Suprapubic skin (tissue), 4 donors: ENCODE data around the gene VPS4A. TPM values are rescaled to one million over a fixed set of nuclear protein-coding genes. Genes with fewer than 3 reads are reported as not detected.

Source experiments
- DNase-seq, 2 donors: peaks; one replicate each; pipeline ENCODE4 v3.0.0-alpha.2; 2019; ENCODE audit warnings: low spot score in 2 of 2
- H3K27ac ChIP-seq: fragments of 200-600 bp; sonication (generic); one replicate; pipeline ENCODE4 v1.5.1; 2019
- H3K27me3 ChIP-seq: fragments of 200-600 bp; sonication (generic); one replicate; pipeline ENCODE4 v1.5.1; 2019
- H3K36me3 ChIP-seq: fragments of 200-600 bp; sonication (generic); one replicate; pipeline ENCODE4 v1.5.1; 2019
- H3K4me1 ChIP-seq: fragments of 200-600 bp; sonication (generic); one replicate; pipeline ENCODE4 v1.5.1; 2019
- H3K4me3 ChIP-seq: fragments of 200-600 bp; sonication (generic); one replicate; pipeline ENCODE4 v1.5.1; 2019; ENCODE audit warnings: mild to moderate bottlenecking
- H3K9me3 ChIP-seq: fragments of 200-600 bp; sonication (generic); one replicate; pipeline ENCODE4 v1.5.1; 2019
- CTCF ChIP-seq, 2 donors: fragments of 200-600 bp in 1 of 2; fragments of 450-650 bp in 1 of 2; sonication (generic) in 1 of 2; IDR thresholded peaks; one replicate each; pipeline ENCODE4 v1.5.1; 2016 to 2019; ENCODE audit warnings: antibody characterized with exemption in 2 of 2, mild to moderate bottlenecking in 1 of 2, moderate library complexity in 1 of 2
- EP300 ChIP-seq: sonication (generic); formaldehyde crosslinking; IDR thresholded peaks from one replicate; pipeline ENCODE4 v1.6.1; 2017; ENCODE audit warnings: antibody characterized with exemption
- POLR2A ChIP-seq, 2 donors: fragments of 450-650 bp; IDR thresholded peaks; one replicate each; pipeline ENCODE4 v1.6.1; 2017; ENCODE audit warnings: antibody characterized with exemption in 2 of 2, mild to moderate bottlenecking in 2 of 2, moderate library complexity in 2 of 2
- POLR2AphosphoS5 ChIP-seq, 3 donors: sonication (generic); formaldehyde crosslinking; IDR thresholded peaks; one replicate each; pipeline ENCODE4 v1.6.1; 2017; ENCODE audit warnings: antibody characterized with exemption in 3 of 3
- WGBS: methylation state at CpG from one replicate; pipeline ENCODE4 v1.1.5; 2018; 5-methylcytosine and 5-hydroxymethylcytosine counted together
- total RNA-seq, 4 donors: library from RNA; depleted of rRNA; stranded (reverse); fragments of >200 nt; gene quantifications; one replicate each; pipeline ENCODE4 v1.1.0, GENCODE V29; 2016

The VPS4A gene
- total RNA-seq, 4 donors from 2014 or later: 32.5 to 46.6 (median 37.6) TPM

- 93% methylated on average over 2 of the region's 2 CpGs for WGBS
- H3K4me3 ChIP-seq: no peak overlapping the region
- TF ChIP-seq CTCF (IDR thresholded peaks at IDR 0.05) (no peak), EP300 (no peak), POLR2A (IDR thresholded peaks at IDR 0.05) (no peak), POLR2AphosphoS5 (IDR thresholded peaks at IDR 0.05) (no peak)
- H3K4me1 ChIP-seq: no peaks in the 10 kb centered on the region
- no peaks in the 10 kb centered on the region for H3K9me3 ChIP-seq
- H3K27me3 ChIP-seq: no peaks in the 10 kb centered on the region
- peaks cover 72% of the 10 kb centered on the region for H3K36me3 ChIP-seq
- no peak overlapping the region for H3K27ac ChIP-seq
- DNase-seq: no peak
Measured at GRCh38 chr16:69364088-69364487, 52.9 kb downstream of the VPS4A start.

- peaks cover 78% of the 10 kb centered on the region for H3K36me3 ChIP-seq
- no peak for DNase-seq
- no peaks in the 10 kb centered on the region for H3K27me3 ChIP-seq
- TF ChIP-seq CTCF (IDR thresholded peaks at IDR 0.05) (no peak), EP300 (no peak), POLR2AphosphoS5 (IDR thresholded peaks at IDR 0.05) (no peak), POLR2A (IDR thresholded peaks at IDR 0.05) (no peak)
- H3K9me3 ChIP-seq: no peaks in the 10 kb centered on the region
- 90% methylated on average over 2 of the region's 2 CpGs for WGBS
- no peak overlapping the region for H3K27ac ChIP-seq
- no peak overlapping the region for H3K4me3 ChIP-seq
- no peaks in the 10 kb centered on the region for H3K4me1 ChIP-seq
Measured at GRCh38 chr16:69365901-69366300, 54.8 kb downstream of the VPS4A start.

DNA sequence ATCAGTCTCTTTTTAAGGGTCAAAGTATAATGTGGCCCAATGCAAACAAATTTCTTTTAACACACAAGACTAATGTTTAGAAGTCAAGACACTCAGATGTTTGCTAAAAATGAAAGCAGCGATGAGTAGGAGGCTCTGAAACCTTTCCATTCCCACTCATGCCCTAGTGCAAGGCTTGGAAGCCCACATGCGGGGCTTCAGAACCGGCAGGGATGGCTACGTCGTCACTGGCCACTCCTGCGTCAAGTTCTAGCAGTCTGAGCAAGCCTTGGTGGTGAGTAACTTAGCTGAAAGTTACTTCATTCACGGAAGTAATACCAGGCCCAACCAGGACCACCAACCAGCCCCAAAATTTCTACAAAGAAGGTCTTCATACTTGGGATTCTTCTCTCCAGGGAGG, 55.3 kb downstream of the VPS4A start:
- Histone ChIP-seq H3K36me3 (peaks cover 82% of the 10 kb centered on the region), H3K27ac (no peak overlapping the region), H3K4me3 (no peak overlapping the region), H3K27me3 (no peaks in the 10 kb centered on the region), H3K4me1 (no peaks in the 10 kb centered on the region), H3K9me3 (no peaks in the 10 kb centered on the region)
- TF ChIP-seq CTCF (IDR thresholded peaks at IDR 0.05): no peak
- TF ChIP-seq EP300: no peak
- TF ChIP-seq POLR2A (IDR thresholded peaks at IDR 0.05): no peak
- no peak for TF ChIP-seq POLR2AphosphoS5 (IDR thresholded peaks at IDR 0.05)
- DNase-seq: no peak
- WGBS: 90% methylated on average over 7 of the region's 7 CpGs

DNA sequence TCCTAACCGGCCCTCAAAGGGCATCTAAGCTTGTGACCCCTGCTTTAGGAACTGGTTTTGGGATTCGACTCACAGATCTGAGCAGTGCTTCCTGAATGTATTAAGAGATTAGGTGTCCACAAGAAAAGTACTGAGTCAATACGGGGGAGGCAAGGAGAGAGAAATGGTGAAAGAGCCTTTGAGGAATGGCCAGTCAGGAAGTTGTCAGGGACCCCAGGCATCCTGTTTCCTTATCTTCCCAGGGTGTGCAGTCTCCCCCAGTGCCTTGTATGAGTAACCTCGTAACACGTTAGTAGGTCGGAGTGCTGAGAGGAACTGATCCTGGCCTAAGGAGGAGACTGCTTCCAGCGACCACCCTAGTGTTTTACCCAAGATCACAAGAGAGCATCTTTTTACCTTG, 56.8 kb downstream of the VPS4A start:
- no peaks in the 10 kb centered on the region for H3K9me3 ChIP-seq
- WGBS: 80% methylated on average over 7 of the region's 7 CpGs
- TF ChIP-seq EP300: no peak
- no peak for TF ChIP-seq CTCF (IDR thresholded peaks at IDR 0.05)
- no peak for TF ChIP-seq POLR2A (IDR thresholded peaks at IDR 0.05)
- TF ChIP-seq POLR2AphosphoS5 (IDR thresholded peaks at IDR 0.05): no peak
- H3K36me3 ChIP-seq: peaks cover 98% of the 10 kb centered on the region
- H3K27me3 ChIP-seq: no peaks in the 10 kb centered on the region
- H3K4me1 ChIP-seq: no peaks in the 10 kb centered on the region
- H3K27ac ChIP-seq: no peak overlapping the region
- no peak overlapping the region for H3K4me3 ChIP-seq
- peak in 1 of 2 donors; percentile 44 for DNase-seq

- 99% methylated on average over 4 of the region's 4 CpGs for WGBS
- Histone ChIP-seq H3K27me3 (no peaks in the 10 kb centered on the region), H3K27ac (no peak overlapping the region), H3K4me3 (no peak overlapping the region), H3K36me3 (peaks cover 96% of the 10 kb centered on the region), H3K4me1 (no peaks in the 10 kb centered on the region), H3K9me3 (no peaks in the 10 kb centered on the region)
- DNase-seq: no peak
- no peak for TF ChIP-seq POLR2AphosphoS5 (IDR thresholded peaks at IDR 0.05)
- TF ChIP-seq CTCF (IDR thresholded peaks at IDR 0.05): no peak
- no peak for TF ChIP-seq EP300
Measured at GRCh38 chr16:69368866-69369265, 57.7 kb downstream of the VPS4A start.
